GM18508 (cell line): Measurements from ENCODE around the gene INPP4B.

Source experiments
- ATAC-seq: cut with Tn5 transposase; IDR thresholded peaks from one replicate; pipeline ENCODE4 v1.9.1; 2021; ENCODE audit warnings: moderate number of reproducible peaks; ENCODE audit not compliant: insufficient read depth, unreplicated experiment

Gene INPP4B

DNA sequence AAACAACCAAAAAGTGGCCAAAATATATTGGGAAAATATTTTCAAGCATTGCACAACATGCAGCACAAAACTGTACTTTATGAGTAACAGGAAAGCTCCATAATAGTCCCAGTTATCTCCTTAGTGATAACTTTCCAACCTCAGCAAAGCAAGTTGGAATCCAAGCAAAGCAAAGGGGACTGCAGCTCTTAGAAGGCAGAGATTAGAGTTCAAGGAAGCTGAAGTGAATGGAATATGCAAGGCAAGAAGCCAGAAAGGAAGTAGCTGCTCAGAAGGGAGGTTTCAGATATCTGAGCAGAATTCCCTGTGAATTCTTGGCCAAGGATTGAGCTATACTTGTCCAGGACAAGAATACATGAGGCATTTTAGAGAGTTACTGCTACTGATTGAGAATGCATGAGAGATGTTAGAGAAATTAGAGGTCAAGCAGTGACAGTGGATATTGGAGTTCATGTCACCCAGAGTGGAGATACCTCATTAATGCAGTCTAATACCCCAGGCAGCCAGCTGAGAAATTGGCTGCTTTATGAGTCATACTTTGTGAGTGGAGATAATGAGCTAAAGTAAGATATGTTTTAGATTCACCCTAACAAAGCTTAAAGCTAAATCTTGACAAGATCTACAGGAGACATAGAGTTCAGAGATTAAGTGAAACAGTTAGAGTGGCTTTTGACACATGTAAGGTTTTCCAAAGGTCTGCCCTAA lies 102.8 kb downstream of the INPP4B start:
- no peak for ATAC-seq

DNA sequence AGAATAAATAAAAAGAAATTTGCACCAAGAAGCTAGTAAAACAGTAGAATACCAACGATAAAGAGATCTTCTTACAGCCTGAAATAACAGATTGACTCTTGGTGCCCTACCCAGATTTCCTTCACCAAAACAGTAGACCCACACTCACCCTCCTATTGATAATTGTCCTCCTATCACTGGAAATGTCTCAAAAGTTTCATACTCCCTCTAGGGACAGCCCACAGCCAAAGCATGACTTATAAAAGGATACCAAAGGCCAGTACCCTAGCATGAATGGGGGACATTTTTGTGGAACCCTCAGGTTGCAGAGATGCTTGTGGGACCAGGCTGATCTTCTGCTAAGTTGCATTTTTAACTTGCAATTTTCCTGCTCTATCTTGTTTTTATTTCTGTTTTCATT lies 104.1 kb downstream of the INPP4B start:
- ATAC-seq, result no peak

- ATAC-seq, result no peak
These were observed 117.9 kb downstream of the INPP4B start for GRCh38 chr4:142728233-142728632.

- no peak for ATAC-seq
These were observed 119.0 kb downstream of the INPP4B start for GRCh38 chr4:142727149-142727548.

DNA sequence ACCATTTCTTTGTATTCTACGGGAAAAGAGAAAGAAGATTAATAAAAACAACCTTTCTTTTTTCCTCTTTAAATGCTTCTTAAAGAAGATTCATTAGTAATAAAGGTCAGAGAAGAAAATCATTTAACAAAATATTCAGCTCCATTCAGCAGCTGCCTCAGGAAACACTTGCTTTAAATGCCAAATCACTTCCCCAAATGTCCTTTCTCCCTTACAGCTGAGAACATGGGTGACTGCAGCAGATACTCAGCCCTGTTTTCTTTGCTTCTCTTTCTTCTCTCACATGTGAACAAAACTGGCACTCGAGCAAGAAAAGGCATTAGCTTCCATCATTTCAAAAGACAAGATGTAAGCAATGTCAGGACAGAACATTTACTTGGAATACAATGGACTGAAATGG lies 120.2 kb downstream of the INPP4B start:
- ATAC-seq, result no peak

DNA sequence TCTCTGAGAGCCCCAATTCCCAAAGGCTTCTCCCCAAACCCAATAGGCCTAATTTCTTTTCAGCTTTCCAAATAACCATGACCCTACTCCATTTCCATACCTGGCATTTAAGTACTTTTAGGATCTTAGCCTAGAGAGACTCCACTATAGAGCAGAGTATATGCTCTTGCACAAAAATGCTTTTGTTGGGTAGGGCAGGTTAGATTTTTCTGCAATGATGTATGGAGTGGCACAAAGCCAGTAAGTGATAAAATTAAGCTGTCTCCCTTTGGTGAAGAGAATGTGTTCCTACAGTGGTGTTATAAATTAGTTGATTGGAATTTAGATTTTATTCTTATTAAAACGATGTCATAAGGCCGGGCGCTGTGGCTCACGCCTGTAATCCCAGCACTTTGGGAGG lies 124.9 kb downstream of the INPP4B start:
- no peak for ATAC-seq

- ATAC-seq, result no peak
These were observed 126.1 kb downstream of the INPP4B start for GRCh38 chr4:142719854-142720541.

GRCh38 chr4:142718981-142719380 lies 127.1 kb downstream of the INPP4B start:
- ATAC-seq, result no peak

GRCh38 chr4:142715727-142716126 lies 130.4 kb downstream of the INPP4B start:
- ATAC-seq, result no peak

DNA sequence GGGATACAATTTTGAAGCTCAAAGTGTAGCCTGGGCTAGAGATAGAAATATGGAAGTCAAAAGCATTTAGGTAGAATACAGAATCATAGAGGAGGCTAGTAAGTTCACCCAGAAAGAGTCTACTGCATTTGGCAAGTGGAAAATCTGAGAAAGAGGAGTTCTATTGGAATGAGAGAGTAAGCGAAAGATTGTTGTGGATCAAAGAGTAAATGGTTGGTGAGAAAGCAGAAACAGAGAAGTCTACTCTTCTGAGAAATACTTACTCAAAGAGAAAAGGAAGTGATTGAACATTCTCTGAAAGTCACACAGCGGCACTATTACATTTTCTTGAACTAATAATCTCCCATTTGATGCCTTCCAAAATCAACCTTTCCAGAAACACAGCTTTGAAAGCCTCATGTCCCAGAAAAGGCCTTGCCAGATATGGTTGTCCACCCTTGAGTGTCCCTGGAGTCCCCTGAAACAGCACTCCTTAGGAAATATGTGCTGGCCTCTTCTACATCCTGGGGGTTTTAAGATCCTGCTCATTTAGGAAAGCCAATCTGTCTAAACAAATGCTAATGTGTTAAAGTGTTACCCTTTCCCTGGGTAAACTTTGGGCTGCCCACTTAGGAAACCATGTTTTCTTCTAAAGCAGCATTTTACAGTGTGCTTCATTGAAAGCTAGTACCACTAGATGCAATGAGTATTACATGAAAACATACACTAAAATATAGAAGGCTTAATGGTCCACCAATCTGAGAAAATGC lies 132.6 kb downstream of the INPP4B start:
- no peak for ATAC-seq

DNA sequence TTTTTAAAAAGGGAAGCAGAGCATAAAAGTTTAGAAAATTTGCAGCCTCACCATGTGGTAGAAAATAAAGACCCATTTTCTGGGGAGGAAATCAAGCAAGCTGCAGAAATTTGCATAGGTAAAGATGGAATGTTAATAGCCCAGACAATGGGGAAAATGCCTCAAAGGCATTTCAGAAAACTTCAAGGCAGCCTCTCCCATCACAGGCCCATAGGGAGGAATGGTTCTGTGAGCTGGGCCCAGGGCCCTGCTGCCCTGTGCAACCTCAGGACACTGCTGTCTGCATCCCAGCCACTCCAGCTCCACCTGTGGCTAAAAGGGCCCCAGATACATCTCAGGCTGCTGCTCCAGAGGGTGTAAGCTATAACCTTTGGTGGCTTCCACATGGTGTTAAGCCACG lies 137.9 kb downstream of the INPP4B start:
- ATAC-seq, result no peak

DNA sequence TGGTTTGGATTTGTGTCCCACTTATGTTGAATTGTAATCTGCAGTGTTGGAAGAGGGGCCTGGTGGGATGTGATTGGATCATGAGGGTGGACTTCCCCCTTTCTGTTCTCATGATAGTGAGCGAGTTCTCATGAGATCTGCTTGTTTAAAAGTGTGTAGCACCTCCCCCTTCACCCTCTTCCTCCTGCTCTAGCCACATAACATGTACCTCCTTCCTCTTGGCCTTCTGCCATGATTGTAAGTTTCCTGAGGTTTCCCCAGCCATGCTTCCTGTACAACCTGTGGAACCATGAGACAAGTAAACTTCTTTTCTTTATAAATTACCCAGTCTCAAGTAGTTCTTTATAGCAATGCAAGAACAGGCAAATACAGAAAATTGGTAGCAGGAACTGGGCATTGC lies 138.7 kb downstream of the INPP4B start:
- ATAC-seq, result no peak

DNA sequence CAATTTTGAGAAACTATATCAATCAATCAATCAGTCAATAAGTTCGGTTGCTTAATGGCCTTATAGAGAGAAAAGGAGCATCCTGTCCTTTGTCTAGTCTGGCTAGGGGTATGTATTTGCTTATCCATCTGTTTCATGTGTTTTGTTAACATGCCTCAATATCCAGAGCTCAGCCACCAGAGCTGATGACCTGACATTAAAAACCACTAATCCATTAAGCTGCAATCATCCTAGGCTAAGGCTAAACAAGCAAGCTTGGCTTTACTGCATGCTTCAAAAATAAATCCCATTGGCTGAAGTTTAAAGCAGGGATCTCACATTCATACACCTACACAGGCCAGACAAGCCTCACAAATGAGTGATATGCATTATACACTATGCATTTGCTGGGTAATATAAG lies 139.7 kb downstream of the INPP4B start:
- no peak for ATAC-seq

- no peak for ATAC-seq
These were observed 140.3 kb downstream of the INPP4B start for GRCh38 chr4:142705820-142706219.

DNA sequence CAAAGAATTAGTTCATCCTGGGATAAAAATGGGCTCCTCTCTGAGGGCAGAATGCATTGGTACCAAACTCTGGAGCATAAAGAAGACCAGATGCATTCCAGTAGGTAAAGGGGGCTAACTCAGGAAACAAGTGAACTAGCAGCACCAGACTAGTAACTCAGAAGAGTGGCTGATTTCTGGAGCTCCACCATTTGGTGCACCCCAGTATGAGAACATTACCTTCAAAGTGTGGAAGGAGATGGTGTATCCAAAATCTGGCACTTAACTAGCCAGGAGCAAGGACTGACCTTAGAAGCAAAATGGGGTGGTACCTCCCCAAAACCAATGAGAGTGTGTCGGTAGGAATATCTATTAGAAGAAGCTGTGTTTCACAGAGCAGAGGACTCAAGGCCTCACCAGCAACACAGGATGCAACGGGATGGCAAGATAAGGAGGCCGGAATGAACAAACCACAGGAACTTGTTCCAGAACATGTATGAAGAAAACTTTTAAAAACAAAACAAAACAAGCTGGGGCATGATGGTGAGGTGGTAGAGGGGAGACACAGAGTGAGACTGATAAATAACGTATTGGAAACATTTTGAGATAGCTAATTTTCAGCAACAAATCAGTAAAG lies 142.3 kb downstream of the INPP4B start:
- no peak for ATAC-seq

DNA sequence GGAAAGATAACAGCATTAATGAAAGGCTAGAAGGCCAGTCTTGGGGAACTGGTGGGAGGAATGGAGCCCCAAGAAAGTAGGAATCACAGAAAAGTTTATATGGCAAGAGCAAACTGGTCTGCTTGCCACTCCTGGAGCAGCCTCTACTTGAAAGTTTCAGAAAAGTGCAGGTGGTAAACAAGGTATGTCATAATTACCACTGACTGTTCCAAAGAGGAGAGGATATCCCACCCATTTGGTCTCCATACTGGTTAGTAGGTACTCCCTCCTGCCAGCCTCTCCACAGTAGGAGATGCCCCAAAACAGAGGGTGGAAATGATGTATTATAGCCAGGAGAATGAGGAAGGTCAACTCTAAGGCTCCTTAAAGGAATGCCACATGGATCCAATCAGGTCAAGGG lies 145.1 kb downstream of the INPP4B start:
- ATAC-seq, result no peak

GRCh38 chr4:142700531-142700930 lies 145.6 kb downstream of the INPP4B start:
- ATAC-seq, result no peak

DNA sequence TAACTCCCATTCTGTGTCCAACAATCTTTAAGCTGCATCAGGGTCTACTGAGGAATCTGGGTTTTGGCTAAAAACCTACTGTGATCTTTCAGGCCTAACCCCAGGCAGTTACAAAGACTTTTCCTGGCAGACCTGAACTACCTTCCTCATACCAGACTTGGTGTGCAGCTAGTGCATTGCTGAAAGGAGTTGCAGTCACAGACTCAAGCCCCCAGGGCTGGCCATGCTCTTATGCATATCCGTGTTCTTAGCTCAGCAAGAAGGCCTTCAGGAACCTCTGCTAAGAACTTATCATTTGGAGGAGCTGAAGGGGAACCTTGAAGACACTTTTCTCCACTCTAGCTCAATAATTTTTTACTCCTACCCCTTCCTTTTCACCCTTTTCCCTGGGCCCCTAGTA lies 147.5 kb downstream of the INPP4B start:
- ATAC-seq, result no peak

GRCh38 chr4:142697928-142698327 lies 148.2 kb downstream of the INPP4B start:
- ATAC-seq, result no peak

DNA sequence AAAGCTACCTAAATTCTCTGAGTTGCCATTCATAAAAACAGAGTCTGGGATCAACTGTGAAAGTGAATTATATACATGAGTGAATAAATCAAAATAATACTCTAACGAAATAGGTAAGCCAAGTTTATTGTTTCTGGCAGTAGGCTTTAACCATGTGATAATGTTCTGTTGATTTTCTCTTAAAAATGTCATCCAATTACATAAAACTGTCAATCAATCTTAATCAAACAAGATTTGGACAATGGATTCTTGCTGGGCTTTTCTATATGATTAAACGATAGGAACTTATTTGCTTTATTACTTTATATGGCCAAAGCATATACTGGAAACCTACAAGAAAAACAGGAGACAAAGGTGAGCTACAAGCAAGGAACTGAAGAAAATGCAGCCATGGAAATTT lies 148.8 kb downstream of the INPP4B start:
- ATAC-seq, result no peak
